GM10266 (cell line): ENCODE data around the gene CLIP2.
"Not testable (repeated sequence)": the region's sequence is repeated elsewhere in the genome, so short reads cannot be mapped to it uniquely, and the experiment has no call there.

ENCODE experiments used
- DNase-seq: peaks from one replicate; pipeline ENCODE4 v3.0.0; 2012; ENCODE audit errors: extremely low spot score
- TF ChIP-seq, protein P1 (sequence below): IDR thresholded peaks from 2 replicates; pipeline ENCODE4 v1.5.1; 2012; ENCODE audit warnings: mild to moderate bottlenecking, low read depth; ENCODE audit not compliant: control insufficient read depth, insufficient read depth; ENCODE audit errors: missing control alignments

The CLIP2 gene

DNA sequence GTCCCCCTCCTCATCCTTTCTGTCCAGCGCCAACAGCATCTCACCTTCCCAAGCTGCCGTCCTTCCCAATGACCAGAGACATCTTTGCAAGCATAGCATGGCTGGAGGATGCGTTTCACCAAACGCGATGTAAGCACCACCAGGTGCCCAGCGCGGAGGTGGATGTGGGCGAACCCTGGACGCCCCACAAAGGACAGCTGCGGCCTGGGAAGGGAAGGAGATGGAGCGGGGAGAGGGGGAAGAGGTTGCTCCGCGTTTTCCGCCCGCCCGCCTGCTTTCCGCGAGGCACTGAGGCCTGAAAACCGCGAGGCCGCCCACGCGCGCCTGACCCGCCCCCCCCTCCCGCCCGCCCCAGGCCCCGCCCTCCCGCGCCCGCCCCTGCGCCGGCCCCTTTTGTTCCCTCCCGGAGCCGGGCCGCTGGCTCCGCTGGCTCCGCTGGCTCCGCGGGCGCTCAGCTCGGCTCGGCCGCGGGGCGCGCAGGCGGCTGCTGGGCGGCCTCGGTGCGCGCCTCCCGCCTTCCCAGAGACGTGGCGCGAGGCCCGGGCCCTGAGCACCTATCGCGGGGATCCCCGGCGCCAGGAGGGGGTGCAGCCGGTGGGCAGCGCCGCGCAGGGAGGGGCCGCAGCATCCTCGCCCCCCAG is at the start of gene CLIP2:
TSS of gene CLIP2 (plus strand) at position 390 of the 641 bp plus-strand sequence. CDS start 28,140 bp downstream, outside the sequence.
- DNase-seq = peak; percentile 93

DNA sequence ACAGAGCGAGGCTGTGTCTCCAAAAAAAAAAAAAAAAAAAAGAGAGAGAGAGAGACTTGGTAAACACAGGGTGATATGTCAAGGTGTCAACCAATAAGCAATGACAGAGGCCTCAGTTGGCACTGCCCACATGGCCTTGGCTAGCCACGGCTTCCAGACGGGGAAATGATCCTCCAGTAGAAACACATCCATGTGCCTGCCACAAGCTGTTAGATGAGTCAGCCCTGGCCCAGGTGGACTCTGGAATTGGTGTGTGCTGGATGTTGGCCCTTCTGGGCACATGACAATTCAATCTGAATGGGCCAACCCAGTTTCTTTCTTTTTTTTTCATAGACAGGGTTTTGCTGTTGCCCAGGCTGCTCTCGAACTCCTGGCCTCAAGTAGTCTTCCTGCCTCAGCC is 48.7 kb upstream of the CLIP2 start:
- TF ChIP-seq, protein P1, sequence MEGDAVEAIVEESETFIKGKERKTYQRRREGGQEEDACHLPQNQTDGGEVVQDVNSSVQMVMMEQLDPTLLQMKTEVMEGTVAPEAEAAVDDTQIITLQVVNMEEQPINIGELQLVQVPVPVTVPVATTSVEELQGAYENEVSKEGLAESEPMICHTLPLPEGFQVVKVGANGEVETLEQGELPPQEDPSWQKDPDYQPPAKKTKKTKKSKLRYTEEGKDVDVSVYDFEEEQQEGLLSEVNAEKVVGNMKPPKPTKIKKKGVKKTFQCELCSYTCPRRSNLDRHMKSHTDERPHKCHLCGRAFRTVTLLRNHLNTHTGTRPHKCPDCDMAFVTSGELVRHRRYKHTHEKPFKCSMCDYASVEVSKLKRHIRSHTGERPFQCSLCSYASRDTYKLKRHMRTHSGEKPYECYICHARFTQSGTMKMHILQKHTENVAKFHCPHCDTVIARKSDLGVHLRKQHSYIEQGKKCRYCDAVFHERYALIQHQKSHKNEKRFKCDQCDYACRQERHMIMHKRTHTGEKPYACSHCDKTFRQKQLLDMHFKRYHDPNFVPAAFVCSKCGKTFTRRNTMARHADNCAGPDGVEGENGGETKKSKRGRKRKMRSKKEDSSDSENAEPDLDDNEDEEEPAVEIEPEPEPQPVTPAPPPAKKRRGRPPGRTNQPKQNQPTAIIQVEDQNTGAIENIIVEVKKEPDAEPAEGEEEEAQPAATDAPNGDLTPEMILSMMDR = no peak
- no peak for DNase-seq

More for the DNA sequence above, at the start of gene CLIP2:
- TF ChIP-seq, protein P1 = no peak

DNA sequence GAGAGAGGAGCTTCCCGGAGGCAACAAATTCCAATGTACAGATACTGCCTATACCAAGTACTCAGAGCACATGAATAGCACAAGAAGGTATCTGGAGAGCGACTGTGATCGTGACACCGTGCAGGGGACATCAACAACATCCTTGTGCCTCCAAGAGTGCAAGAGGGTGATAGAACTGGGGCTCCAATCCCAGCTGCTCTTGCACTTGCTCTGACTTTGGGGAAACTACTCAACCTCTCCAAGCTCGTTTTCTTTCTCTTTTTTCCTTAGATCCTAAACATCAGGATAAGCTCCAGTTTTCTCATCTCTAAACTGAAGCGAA is 47.1 kb upstream of the CLIP2 start:
- TF ChIP-seq, protein P1 = no peak
- DNase-seq = no peak

DNA sequence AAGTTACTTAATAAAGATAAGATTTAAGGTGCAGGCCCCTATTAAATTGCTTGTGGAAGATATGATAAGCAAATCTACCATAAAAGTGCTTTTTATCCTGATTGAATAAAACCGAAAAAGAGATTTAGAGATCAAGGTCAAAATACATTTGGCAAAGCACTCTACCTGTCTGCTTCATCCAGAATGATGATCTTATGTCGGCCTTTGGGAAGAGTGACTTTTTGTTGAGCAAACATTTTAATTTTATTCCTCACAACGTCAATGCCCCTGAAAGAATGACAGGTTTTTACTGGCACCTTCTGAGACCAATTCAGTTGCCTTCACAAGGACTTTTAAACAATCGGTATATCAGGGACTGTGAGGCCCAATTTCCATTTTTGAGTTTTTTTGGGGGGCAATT is 42.7 kb upstream of the CLIP2 start:
- no peak for DNase-seq
- TF ChIP-seq, protein P1 = no peak

DNA sequence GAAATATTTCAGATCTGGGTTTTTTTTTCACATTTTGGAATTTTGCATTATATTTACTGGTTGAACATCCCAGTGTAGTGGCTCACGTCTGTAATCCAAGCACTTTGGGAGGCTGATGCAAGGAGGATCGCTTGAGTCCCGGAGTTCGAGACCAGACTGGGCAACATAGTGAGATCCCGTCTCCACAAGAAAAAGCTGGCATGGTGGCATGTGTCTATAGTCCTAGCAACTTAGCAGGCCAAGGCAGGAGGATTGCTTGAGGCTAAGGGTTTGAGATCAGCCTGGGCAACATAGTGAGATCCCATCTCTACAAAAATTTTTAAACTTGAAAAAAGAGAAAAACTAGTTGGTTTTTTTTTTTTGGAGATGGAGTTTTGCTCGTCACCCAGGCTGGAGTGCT is 41.1 kb upstream of the CLIP2 start:
- no peak for DNase-seq
- TF ChIP-seq, protein P1 = no peak

DNA sequence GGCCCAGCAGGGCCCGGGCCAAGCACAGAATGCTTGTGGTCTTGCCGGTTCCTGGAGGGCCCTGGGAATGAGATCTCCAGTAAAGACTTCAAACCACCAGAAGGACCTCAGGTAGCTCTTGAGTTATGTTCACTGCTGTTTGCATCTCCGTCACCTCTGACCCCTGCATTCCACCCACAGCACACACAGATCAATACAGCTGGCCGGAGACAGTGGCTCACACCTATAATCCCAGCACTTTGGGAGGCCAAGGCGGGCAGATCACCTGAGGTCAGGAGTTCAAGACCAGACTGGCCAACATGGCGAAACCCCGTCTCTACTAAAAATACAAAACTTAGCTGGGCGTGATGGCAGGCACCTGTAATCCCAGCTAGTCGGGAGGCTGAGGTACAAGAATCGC is 40.1 kb upstream of the CLIP2 start:
- not testable (repeated sequence) for DNase-seq

DNA sequence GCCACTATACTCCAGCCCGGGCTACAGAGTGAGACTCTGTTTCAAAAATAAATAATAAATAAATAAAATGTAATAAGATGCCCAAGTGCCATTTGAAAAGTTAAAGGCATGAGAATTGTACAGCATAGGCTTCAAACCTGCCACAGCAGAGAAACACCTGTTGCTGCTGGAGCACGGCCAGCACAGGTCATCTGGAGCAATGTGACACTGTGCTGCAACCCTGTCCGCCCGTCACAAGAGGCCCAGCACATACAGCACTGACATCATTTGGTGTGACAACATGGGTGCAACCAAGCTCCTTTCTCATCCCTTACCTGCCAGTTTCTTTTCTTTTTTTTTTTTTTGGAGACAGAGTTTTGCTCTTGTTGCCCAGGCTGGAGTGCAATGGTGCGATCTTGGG is 36.3 kb upstream of the CLIP2 start:
- TF ChIP-seq, protein P1 = no peak
- DNase-seq = no peak

DNA sequence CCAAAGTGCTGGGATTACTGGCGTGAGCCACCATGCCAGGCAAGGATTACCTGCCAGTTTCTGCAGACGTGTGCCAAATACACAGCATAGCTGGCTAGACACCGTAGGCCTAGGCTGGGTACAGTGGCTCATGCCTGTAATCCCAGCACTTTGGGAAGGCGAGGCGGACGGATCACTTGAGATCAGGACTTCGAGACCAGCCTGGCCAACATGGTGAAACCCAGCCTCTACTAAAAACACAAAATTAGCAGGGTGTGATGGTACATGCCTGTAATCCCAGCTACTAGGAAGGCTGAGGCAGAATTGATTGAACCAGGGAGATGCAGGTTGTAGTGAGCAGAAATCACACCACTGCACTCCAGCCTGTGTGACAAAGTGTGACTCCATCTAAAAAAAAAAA is 35.9 kb upstream of the CLIP2 start:
- TF ChIP-seq, protein P1 = no peak
- no peak for DNase-seq
